ENCODE results near the gene SEC16A.

DNA sequence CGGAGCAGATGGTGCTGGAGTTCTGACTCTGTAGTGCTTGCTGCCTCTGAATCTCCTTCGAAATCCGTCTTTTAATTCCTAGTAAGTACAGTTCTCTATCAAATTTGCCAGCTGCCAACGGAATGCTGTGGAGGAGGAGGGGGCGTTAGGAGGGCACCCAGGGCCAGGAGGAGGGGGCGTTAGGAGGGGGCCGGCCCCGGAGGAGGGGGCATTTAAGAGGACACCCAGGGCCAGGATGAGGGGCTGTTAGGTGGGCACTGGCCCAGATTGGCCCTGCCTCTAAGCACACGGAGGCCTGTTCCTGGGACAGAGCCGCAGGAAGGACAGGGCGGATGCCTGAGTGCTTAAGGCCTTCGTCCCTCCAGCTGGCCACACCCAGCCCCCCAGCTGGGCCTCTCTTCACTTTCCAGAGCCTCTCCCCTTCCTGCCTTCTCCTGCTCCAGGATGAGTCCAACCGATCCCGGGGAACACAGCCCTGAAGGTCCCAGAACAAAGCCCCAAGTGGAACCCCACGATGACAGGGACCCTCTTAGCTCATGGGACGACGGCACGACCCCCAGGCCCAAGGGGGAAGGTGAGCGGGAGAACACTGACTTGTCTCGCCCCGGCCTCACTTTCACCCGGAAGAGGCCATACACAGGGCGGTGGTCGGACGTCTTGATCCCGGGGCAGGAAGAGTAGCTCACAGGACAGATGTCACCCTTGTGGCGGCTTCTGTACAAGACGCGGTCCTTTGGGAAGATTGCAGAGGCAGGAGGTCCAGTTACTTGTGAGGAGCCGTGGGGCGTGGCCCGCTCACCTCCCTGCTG, 53.0 kb downstream of the SEC16A start:
- TF ChIP-seq SUZ12 (IDR thresholded peaks at IDR 0.05; ENCODE audit: extremely low read depth, insufficient read depth, insufficient read length) (no peak), YY1 (IDR thresholded peaks at IDR 0.05; ENCODE audit: insufficient read depth, insufficient read length) (no peak)
